Activated naive CD8-positive, alpha-beta T cell treated with anti-CD3 and anti-CD28 coated beads, Interleukin-2, amount 10 ng/mL, durations not matched to agents 7 days and 5 days (primary cell): ENCODE measurements around the gene BSPRY. TPM values are rescaled to one million over a fixed set of nuclear protein-coding genes. Genes with fewer than 3 reads are reported as not detected.

ENCODE experiments used
- ATAC-seq: fragments of 150-1000 bp; cut with Tn5 transposase; one replicate; pipeline ENCODE4 v1.10.0; 2021; ENCODE audit warnings: low read depth, moderate library complexity
- POLR2A ChIA-PET: fragments of 350-600 bp; sonication (Branson Sonifier 250); formaldehyde crosslinking; loops from one replicate; lab custom pipeline; 2021; ENCODE audit warnings: antibody characterized with exemption; lab: Charles Lee
- DNase-seq: peaks from one replicate; pipeline ENCODE4 v3.0.0; 2021
- H3K27ac Mint-ChIP-seq: one replicate; pipeline ENCODE4 v1.8.0; 2022; ENCODE audit warnings: mild to moderate bottlenecking, mixed read lengths
- H3K27me3 Mint-ChIP-seq: one replicate; pipeline ENCODE4 v1.8.0; 2022; ENCODE audit warnings: mild to moderate bottlenecking, moderate library complexity, mixed read lengths
- H3K36me3 Mint-ChIP-seq: one replicate; pipeline ENCODE4 v1.8.0; 2021; ENCODE audit warnings: mild to moderate bottlenecking, mixed read lengths
- H3K4me1 Mint-ChIP-seq: one replicate; pipeline ENCODE4 v1.8.0; 2021; ENCODE audit warnings: mixed read lengths
- H3K4me3 Mint-ChIP-seq: one replicate; pipeline ENCODE4 v1.8.0; 2022; ENCODE audit warnings: mild to moderate bottlenecking, moderate library complexity, mixed read lengths
- H3K9me3 Mint-ChIP-seq: one replicate; pipeline ENCODE4 v1.8.0; 2021; ENCODE audit warnings: mixed read lengths
- total RNA-seq, 2 experiments: library from RNA; stranded (reverse); gene quantifications; one replicate each; pipeline ENCODE4 v1.2.3, GENCODE V29; 2021

BSPRY gene
- total RNA-seq, 2 experiments from 2014 or later: 9.6 to 10.6 TPM

DNA sequence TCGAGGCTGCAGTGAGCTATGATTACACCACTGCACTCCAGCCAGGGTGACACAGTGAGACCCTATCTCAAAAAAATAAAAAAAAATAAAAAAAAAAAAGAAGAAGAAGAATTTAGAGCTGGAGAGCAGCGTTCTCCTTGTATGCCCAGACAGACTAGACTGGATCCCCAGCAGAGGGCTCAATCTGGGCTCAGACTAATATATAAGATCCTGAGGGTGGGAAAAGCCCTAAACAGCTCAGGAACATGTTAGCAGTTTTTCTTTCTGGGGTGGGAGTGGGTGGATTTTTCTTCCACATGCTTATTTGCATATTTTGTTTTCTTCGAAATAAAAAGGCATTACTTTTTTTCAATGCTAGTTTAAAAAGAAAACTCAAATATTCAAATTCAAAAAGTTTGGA is 904 bp upstream of the BSPRY start:
- peaks cover 36% of the 10 kb centered on the region for H3K4me1 Mint-ChIP-seq

GRCh38 chr9:113349066-113349444 is 286 bp upstream of the BSPRY start:
- peak overlapping the region; percentile 82 for H3K4me3 Mint-ChIP-seq
- POLR2A ChIA-PET: interaction anchor here (0.7 to 5.3 kb wide), 7 partner anchors 8 to 128 kb away, joined by 3 to 43 read pairs (median 12); partner anchors contain the start of genes C9orf43, CDC26, FKBP15 and HDHD3
- H3K4me1 Mint-ChIP-seq: peaks cover 31% of the 10 kb centered on the region
- no peaks in the 10 kb centered on the region for H3K27me3 Mint-ChIP-seq
- H3K27ac Mint-ChIP-seq: peak overlapping the region; percentile 75
- no peak for ATAC-seq
- no peaks in the 10 kb centered on the region for H3K9me3 Mint-ChIP-seq
- no peak for DNase-seq
- peaks cover 7% of the 10 kb centered on the region for H3K36me3 Mint-ChIP-seq

More for the DNA sequence above, 904 bp upstream of the BSPRY start:
- ATAC-seq (no peak), DNase-seq (no peak)
- Mint-ChIP-seq H3K36me3 (peaks cover 4% of the 10 kb centered on the region), H3K27me3 (no peaks in the 10 kb centered on the region), H3K9me3 (no peaks in the 10 kb centered on the region), H3K4me3 (peak overlapping the region; percentile 34), H3K27ac (no peak overlapping the region)
- POLR2A ChIA-PET: interaction anchor here (0.6 to 5.3 kb wide), 7 partner anchors 8 to 197 kb away, joined by 3 to 43 read pairs (median 5); partner anchors contain the start of genes ALAD, CDC26, FKBP15 and HDHD3

DNA sequence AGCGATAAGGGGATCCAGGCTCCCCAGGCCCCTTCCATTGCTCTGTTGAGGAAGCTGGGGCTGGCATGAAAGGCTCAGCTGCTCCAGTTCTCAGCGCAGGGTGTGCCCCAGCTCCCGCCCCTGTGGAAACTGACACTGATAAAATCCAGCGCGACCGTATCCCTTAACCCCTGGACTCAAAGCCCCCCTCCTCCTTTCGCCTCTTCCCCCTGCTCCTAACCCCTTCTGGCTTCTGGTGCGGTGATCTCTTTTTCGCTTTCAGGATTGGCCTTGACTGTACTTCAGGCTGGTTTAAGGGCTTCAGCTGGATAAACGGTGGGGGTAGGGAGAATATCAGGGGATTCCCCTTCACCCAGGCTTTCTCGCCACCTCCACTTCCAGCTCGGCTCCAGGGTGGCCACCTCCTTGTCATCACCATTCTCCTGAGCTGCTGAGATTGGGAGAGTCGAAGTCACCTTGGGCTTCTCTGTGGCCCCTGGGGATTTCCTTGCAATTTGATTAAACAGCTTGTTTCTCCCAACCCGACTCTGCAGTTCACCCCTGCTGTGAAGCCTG is 843 bp downstream of the BSPRY start:
- Mint-ChIP-seq H3K9me3 (no peaks in the 10 kb centered on the region), H3K36me3 (peaks cover 7% of the 10 kb centered on the region), H3K27me3 (no peaks in the 10 kb centered on the region), H3K4me3 (peak overlapping the region; percentile 93), H3K27ac (peak overlapping the region; percentile 90), H3K4me1 (peaks cover 31% of the 10 kb centered on the region)
- POLR2A ChIA-PET: interaction anchor here (0.9 to 5.3 kb wide), 11 partner anchors 10 to 199 kb away, joined by 3 to 43 read pairs (median 5); partner anchors contain the start of genes C9orf43, CDC26, HDHD3 and POLE3
- DNase-seq (peak; percentile 42), ATAC-seq (peak; percentile 9)

DNA sequence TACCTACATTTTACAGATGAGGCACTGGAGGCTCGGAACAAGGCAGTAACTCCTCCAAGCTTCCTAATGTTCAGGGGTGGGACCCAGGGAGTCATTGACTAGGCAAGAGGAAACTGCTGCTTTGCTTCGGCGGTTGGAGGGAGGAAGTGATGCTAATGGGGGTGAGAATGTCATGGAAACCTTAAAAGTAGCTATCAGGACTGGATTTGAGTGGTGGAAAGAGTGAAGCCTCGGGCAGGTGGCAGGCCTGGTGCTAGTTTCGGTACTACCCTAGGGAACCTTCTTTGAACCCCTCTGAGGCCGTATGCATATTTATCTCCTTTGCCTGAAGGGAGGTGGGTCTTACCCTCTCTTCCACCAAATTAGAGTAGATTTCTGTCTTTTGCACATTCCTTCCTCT is 1.6 kb downstream of the BSPRY start:
- no peaks in the 10 kb centered on the region for H3K9me3 Mint-ChIP-seq
- peaks cover 31% of the 10 kb centered on the region for H3K4me1 Mint-ChIP-seq
- H3K27me3 Mint-ChIP-seq: no peaks in the 10 kb centered on the region
- ATAC-seq: peak; percentile 54
- peak; percentile 45 for DNase-seq
- POLR2A ChIA-PET: interaction anchor here (1.2 to 5.3 kb wide), 5 partner anchors 10 to 76 kb away, joined by 3 to 43 read pairs (median 13); partner anchors contain the start of genes C9orf43, CDC26, HDHD3 and POLE3
- H3K27ac Mint-ChIP-seq: peak overlapping the region; percentile 90
- peaks cover 7% of the 10 kb centered on the region for H3K36me3 Mint-ChIP-seq
- H3K4me3 Mint-ChIP-seq: peak overlapping the region; percentile 93

GRCh38 chr9:113352006-113352405 is 2.7 kb downstream of the BSPRY start:
- no peak for ATAC-seq
- H3K36me3 Mint-ChIP-seq: peaks cover 7% of the 10 kb centered on the region
- H3K9me3 Mint-ChIP-seq: no peaks in the 10 kb centered on the region
- peaks cover 31% of the 10 kb centered on the region for H3K4me1 Mint-ChIP-seq
- H3K27ac Mint-ChIP-seq: no peak overlapping the region
- DNase-seq: no peak
- POLR2A ChIA-PET: interaction anchor here (3.4 to 5.3 kb wide), 3 partner anchors 11 to 58 kb away, joined by 13 to 43 read pairs (median 19); partner anchors contain the start of genes C9orf43, HDHD3, POLE3 and WDR31
- no peak overlapping the region for H3K4me3 Mint-ChIP-seq
- no peaks in the 10 kb centered on the region for H3K27me3 Mint-ChIP-seq

- H3K9me3 Mint-ChIP-seq: no peaks in the 10 kb centered on the region
- DNase-seq (no peak), ATAC-seq (no peak)
- no peaks in the 10 kb centered on the region for H3K27me3 Mint-ChIP-seq
- POLR2A ChIA-PET: interaction anchor here (5.3 kb wide), 1 partner anchor 12 kb away, joined by 43 read pairs; the partner anchor contains the start of gene WDR31
- peaks cover 31% of the 10 kb centered on the region for H3K4me1 Mint-ChIP-seq
- H3K4me3 Mint-ChIP-seq: no peak overlapping the region
- H3K36me3 Mint-ChIP-seq: peaks cover 7% of the 10 kb centered on the region
- H3K27ac Mint-ChIP-seq: peak overlapping the region; percentile 45
Observed at GRCh38 chr9:113352411-113352810, 3.1 kb downstream of the BSPRY start.

GRCh38 chr9:113355040-113355596 is 5.8 kb downstream of the BSPRY start:
- Mint-ChIP-seq H3K4me3 (no peak overlapping the region), H3K9me3 (no peaks in the 10 kb centered on the region), H3K4me1 (peaks cover 20% of the 10 kb centered on the region), H3K27me3 (no peaks in the 10 kb centered on the region), H3K36me3 (peaks cover 12% of the 10 kb centered on the region), H3K27ac (no peak overlapping the region)
- ATAC-seq (no peak), DNase-seq (no peak)
- POLR2A ChIA-PET: no interaction called here

DNA sequence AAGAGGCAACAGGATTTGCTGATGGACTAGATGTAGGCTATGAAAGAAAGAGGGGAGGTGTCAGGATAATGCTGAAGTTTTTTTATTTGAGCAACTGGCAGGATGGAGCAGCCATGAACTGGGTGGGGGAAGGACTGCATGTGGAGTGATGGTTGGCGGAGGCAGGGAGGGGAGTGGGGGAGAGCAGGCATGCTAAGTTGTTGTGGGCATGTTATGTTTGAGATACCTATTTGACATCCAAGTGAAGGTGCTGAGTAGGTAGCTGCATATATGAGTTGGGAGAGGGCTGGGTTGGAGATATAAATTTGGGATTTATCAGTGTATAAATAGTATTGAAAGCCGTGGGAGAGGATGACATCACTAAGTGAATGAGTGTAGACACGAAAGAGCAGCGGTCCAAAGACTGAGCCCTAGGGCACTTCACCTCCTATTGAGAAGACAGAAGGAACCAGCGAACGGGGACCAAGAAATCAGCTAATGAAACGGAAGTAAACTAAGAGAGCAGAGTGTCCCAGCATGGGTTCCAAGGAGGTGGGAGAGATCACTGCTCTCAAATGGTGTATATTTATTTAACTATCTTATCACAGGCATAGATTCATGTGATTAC is 7.4 kb downstream of the BSPRY start:
- Mint-ChIP-seq H3K27me3 (no peaks in the 10 kb centered on the region), H3K4me1 (peaks cover 7% of the 10 kb centered on the region), H3K36me3 (peaks cover 16% of the 10 kb centered on the region), H3K4me3 (no peak overlapping the region), H3K27ac (no peak overlapping the region), H3K9me3 (no peaks in the 10 kb centered on the region)
- POLR2A ChIA-PET: no interaction called here
- no peak for DNase-seq
- ATAC-seq: no peak

- H3K36me3 Mint-ChIP-seq: peaks cover 8% of the 10 kb centered on the region
- no peak for ATAC-seq
- no peaks in the 10 kb centered on the region for H3K9me3 Mint-ChIP-seq
- H3K27ac Mint-ChIP-seq: no peak overlapping the region
- H3K27me3 Mint-ChIP-seq: no peaks in the 10 kb centered on the region
- POLR2A ChIA-PET: interaction anchor here (0.5 kb wide), 1 partner anchor 13 kb away, joined by 4 read pairs; no protein-coding TSS in a partner anchor
- DNase-seq: no peak
- no peaks in the 10 kb centered on the region for H3K4me1 Mint-ChIP-seq
- H3K4me3 Mint-ChIP-seq: no peak overlapping the region
Observed at GRCh38 chr9:113359385-113359784, 10.0 kb downstream of the BSPRY start.

GRCh38 chr9:113360242-113360842 is 11.0 kb downstream of the BSPRY start:
- POLR2A ChIA-PET: no interaction called here
- H3K27me3 Mint-ChIP-seq: no peaks in the 10 kb centered on the region
- no peaks in the 10 kb centered on the region for H3K9me3 Mint-ChIP-seq
- no peak for DNase-seq
- no peak overlapping the region for H3K27ac Mint-ChIP-seq
- no peak for ATAC-seq
- no peak overlapping the region for H3K4me3 Mint-ChIP-seq
- H3K4me1 Mint-ChIP-seq: peaks cover under 1% of the 10 kb centered on the region
- peaks cover 8% of the 10 kb centered on the region for H3K36me3 Mint-ChIP-seq

DNA sequence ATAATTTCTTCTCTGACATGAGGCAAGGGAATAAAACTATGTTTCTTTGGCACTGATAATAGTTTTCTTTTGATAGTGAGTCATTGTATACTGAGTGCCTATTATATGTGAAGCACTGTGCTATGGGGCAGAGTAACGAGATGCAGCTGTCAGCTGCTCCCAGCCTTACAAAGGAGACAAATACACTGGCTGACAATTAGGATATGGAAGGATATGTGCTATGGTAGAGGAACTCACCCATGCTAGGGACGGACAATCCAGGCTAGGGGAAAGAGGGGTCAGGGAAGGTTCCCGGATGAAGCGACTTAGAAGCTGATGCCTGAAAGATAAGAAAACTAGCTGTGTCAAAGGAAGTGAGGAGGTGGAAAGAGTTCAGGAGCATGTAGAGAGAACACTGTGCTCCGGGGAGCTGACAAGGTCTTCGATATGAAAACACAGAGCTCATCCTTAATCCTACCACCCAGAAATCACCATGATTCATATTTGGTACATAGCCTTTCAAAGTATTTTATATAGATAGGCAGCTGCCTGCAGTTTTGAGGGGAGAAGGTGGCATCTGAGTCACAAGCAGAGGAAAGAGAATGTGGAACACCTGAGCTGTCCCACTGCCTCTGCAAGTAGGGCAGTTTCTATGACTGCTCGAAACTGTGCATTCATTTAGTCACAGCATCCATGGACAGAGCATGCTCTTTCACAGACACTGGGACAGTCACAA is 12.1 kb downstream of the BSPRY start:
- no peak overlapping the region for H3K4me3 Mint-ChIP-seq
- no peak overlapping the region for H3K27ac Mint-ChIP-seq
- DNase-seq (no peak), ATAC-seq (no peak)
- peaks cover 8% of the 10 kb centered on the region for H3K36me3 Mint-ChIP-seq
- H3K9me3 Mint-ChIP-seq: no peaks in the 10 kb centered on the region
- no peaks in the 10 kb centered on the region for H3K27me3 Mint-ChIP-seq
- H3K4me1 Mint-ChIP-seq: peaks cover 2% of the 10 kb centered on the region
- POLR2A ChIA-PET: interaction anchor here (0.7 kb wide), 1 partner anchor 12 kb away, joined by 3 read pairs; no protein-coding TSS in a partner anchor

GRCh38 chr9:113363336-113363735 is 14.0 kb downstream of the BSPRY start:
- ATAC-seq (no peak), DNase-seq (no peak)
- POLR2A ChIA-PET: no interaction called here
- H3K9me3 Mint-ChIP-seq: no peaks in the 10 kb centered on the region
- peaks cover 2% of the 10 kb centered on the region for H3K4me1 Mint-ChIP-seq
- no peak overlapping the region for H3K27ac Mint-ChIP-seq
- peaks cover 10% of the 10 kb centered on the region for H3K36me3 Mint-ChIP-seq
- H3K4me3 Mint-ChIP-seq: no peak overlapping the region
- no peaks in the 10 kb centered on the region for H3K27me3 Mint-ChIP-seq
